GM19372 (cell line): ENCODE measurements around the gene ALDH1L1.

Source experiments
- ATAC-seq: cut with Tn5 transposase; IDR thresholded peaks from one replicate; pipeline ENCODE4 v1.9.1; 2021; ENCODE audit warnings: mild to moderate bottlenecking, low read depth, moderate library complexity; ENCODE audit not compliant: unreplicated experiment

The ALDH1L1 gene

GRCh38 chr3:126197343-126197742, 17.0 kb upstream of the ALDH1L1 start:
- no peak for ATAC-seq

- ATAC-seq, result no peak
Observed at GRCh38 chr3:126194713-126195305, 14.4 kb upstream of the ALDH1L1 start.

- ATAC-seq, result no peak
Observed at GRCh38 chr3:126191246-126191645, 10.9 kb upstream of the ALDH1L1 start.

GRCh38 chr3:126187920-126188319, 7.5 kb upstream of the ALDH1L1 start:
- no peak for ATAC-seq

- ATAC-seq, result no peak
Observed at GRCh38 chr3:126186749-126187148, 6.4 kb upstream of the ALDH1L1 start.

GRCh38 chr3:126186271-126186670, 5.9 kb upstream of the ALDH1L1 start:
- ATAC-seq, result no peak

- ATAC-seq, result no peak
Observed at GRCh38 chr3:126184465-126185000, 4.1 kb upstream of the ALDH1L1 start.

GRCh38 chr3:126181398-126181725, 976 bp upstream of the ALDH1L1 start:
- no peak for ATAC-seq

GRCh38 chr3:126179825-126180476, 435 bp downstream of the ALDH1L1 start:
- no peak for ATAC-seq

- no peak for ATAC-seq
Observed at GRCh38 chr3:126170073-126170777, 10.2 kb downstream of the ALDH1L1 start.

- no peak for ATAC-seq
Observed at GRCh38 chr3:126167566-126167965, 12.8 kb downstream of the ALDH1L1 start.

GRCh38 chr3:126166009-126166408, 14.4 kb downstream of the ALDH1L1 start:
- ATAC-seq, result no peak

- ATAC-seq, result no peak
Observed at GRCh38 chr3:126161309-126161708, 19.1 kb downstream of the ALDH1L1 start.

- no peak for ATAC-seq
Observed at GRCh38 chr3:126160243-126161210, 19.9 kb downstream of the ALDH1L1 start.

GRCh38 chr3:126159476-126159875, 20.9 kb downstream of the ALDH1L1 start:
- ATAC-seq, result no peak

- no peak for ATAC-seq
Observed at GRCh38 chr3:126158912-126159454, 21.4 kb downstream of the ALDH1L1 start.

GRCh38 chr3:126158016-126158911, 22.1 kb downstream of the ALDH1L1 start:
- no peak for ATAC-seq

GRCh38 chr3:126157083-126157768, 23.2 kb downstream of the ALDH1L1 start:
- no peak for ATAC-seq

- ATAC-seq, result no peak
Observed at GRCh38 chr3:126156468-126156867, 23.9 kb downstream of the ALDH1L1 start.
